Measurements from ENCODE around the gene ERGIC1. TPM values are rescaled to one million over a fixed set of nuclear protein-coding genes. Genes with fewer than 3 reads are reported as not detected.

Gene ERGIC1
- total and polyA plus RNA-seq, 2 of the 13 experiments (the other 11 are each of a cell fraction or from before 2014, with no cell fraction given), result 78.5 to 184 TPM

- TF ChIP-seq, protein P1, sequence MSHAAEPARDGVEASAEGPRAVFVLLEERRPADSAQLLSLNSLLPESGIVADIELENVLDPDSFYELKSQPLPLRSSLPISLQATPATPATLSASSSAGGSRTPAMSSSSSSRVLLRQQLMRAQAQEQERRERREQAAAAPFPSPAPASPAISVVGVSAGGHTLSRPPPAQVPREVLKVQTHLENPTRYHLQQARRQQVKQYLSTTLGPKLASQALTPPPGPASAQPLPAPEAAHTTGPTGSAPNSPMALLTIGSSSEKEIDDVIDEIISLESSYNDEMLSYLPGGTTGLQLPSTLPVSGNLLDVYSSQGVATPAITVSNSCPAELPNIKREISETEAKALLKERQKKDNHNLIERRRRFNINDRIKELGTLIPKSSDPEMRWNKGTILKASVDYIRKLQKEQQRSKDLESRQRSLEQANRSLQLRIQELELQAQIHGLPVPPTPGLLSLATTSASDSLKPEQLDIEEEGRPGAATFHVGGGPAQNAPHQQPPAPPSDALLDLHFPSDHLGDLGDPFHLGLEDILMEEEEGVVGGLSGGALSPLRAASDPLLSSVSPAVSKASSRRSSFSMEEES (CRISPR knock-in tag; IDR thresholded peaks at IDR 0.05), result 0 out of 2 replicates have a peak, but pooled peaks have one; percentile 4
- no peak; the same call in 1 of the 2 replicates for TF ChIP-seq HNF4A (CRISPR knock-in tag; IDR thresholded peaks at IDR 0.05)
- no peak for TF ChIP-seq PAF1 (CRISPR knock-in tag; IDR thresholded peaks at IDR 0.05)
- TF ChIP-seq MTA3 (CRISPR knock-in tag; IDR thresholded peaks at IDR 0.05), result no peak
- TF ChIP-seq ZSCAN20 (CRISPR knock-in tag; IDR thresholded peaks at IDR 0.05; ENCODE audit: borderline replicate concordance), result no peak
- TF ChIP-seq ZNF263 (CRISPR knock-in tag; IDR thresholded peaks at IDR 0.05), result 0 out of 2 replicates have a peak, but pooled peaks have one; percentile 17
- 0 out of 2 replicates have a peak, but pooled peaks have one; percentile 25 for TF ChIP-seq POGZ (CRISPR knock-in tag; IDR thresholded peaks at IDR 0.05)
- TF ChIP-seq, protein P2, sequence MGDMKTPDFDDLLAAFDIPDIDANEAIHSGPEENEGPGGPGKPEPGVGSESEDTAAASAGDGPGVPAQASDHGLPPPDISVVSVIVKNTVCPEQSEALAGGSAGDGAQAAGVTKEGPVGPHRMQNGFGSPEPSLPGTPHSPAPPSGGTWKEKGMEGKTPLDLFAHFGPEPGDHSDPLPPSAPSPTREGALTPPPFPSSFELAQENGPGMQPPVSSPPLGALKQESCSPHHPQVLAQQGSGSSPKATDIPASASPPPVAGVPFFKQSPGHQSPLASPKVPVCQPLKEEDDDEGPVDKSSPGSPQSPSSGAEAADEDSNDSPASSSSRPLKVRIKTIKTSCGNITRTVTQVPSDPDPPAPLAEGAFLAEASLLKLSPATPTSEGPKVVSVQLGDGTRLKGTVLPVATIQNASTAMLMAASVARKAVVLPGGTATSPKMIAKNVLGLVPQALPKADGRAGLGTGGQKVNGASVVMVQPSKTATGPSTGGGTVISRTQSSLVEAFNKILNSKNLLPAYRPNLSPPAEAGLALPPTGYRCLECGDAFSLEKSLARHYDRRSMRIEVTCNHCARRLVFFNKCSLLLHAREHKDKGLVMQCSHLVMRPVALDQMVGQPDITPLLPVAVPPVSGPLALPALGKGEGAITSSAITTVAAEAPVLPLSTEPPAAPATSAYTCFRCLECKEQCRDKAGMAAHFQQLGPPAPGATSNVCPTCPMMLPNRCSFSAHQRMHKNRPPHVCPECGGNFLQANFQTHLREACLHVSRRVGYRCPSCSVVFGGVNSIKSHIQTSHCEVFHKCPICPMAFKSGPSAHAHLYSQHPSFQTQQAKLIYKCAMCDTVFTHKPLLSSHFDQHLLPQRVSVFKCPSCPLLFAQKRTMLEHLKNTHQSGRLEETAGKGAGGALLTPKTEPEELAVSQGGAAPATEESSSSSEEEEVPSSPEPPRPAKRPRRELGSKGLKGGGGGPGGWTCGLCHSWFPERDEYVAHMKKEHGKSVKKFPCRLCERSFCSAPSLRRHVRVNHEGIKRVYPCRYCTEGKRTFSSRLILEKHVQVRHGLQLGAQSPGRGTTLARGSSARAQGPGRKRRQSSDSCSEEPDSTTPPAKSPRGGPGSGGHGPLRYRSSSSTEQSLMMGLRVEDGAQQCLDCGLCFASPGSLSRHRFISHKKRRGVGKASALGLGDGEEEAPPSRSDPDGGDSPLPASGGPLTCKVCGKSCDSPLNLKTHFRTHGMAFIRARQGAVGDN (CRISPR knock-in tag; IDR thresholded peaks at IDR 0.05), result peak; percentile 74
- TF ChIP-seq HNRNPLL (IDR thresholded peaks at IDR 0.05; ENCODE audit: low read depth, low read length, poor library complexity, severe bottlenecking), result peak; percentile 17
- TF ChIP-seq HES4 (CRISPR knock-in tag; IDR thresholded peaks at IDR 0.05; ENCODE audit: borderline replicate concordance), result peak; percentile 22; the same call in 1 of the 2 replicates
- no peak for TF ChIP-seq JUND (CRISPR knock-in tag; IDR thresholded peaks at IDR 0.05)
- peak; percentile 15; the same call in 1 of the 2 replicates for TF ChIP-seq DRAP1 (CRISPR knock-in tag; IDR thresholded peaks at IDR 0.05)
- TF ChIP-seq, protein P3, sequence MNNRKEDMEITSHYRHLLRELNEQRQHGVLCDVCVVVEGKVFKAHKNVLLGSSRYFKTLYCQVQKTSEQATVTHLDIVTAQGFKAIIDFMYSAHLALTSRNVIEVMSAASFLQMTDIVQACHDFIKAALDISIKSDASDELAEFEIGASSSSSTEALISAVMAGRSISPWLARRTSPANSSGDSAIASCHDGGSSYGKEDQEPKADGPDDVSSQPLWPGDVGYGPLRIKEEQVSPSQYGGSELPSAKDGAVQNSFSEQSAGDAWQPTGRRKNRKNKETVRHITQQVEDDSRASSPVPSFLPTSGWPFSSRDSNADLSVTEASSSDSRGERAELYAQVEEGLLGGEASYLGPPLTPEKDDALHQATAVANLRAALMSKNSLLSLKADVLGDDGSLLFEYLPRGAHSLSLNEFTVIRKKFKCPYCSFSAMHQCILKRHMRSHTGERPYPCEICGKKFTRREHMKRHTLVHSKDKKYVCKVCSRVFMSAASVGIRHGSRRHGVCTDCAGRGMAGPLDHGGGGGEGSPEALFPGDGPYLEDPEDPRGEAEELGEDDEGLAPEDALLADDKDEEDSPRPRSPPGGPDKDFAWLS (CRISPR knock-in tag; IDR thresholded peaks at IDR 0.05; ENCODE audit: borderline replicate concordance), result no peak
- TF ChIP-seq MED13 (CRISPR knock-in tag; IDR thresholded peaks at IDR 0.05), result no peak
- TF ChIP-seq YY1 (IDR thresholded peaks at IDR 0.05; ENCODE audit: insufficient read depth, insufficient replicate concordance, low read depth, low read length), result peak; percentile 26
- TF ChIP-seq, protein P4, sequence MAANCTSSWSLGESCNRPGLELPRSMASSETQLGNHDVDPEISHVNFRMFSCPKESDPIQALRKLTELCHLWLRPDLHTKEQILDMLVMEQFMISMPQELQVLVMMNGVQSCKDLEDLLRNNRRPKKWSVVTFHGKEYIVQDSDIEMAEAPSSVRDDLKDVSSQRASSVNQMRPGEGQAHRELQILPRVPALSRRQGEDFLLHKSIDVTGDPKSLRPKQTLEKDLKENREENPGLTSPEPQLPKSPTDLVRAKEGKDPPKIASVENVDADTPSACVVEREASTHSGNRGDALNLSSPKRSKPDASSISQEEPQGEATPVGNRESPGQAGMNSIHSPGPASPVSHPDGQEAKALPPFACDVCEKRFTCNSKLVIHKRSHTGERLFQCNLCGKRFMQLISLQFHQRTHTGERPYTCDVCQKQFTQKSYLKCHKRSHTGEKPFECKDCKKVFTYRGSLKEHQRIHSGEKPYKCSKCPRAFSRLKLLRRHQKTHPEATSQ (CRISPR knock-in tag; IDR thresholded peaks at IDR 0.05; ENCODE audit: borderline replicate concordance), result no peak
- peak; percentile 66; the same call in 1 of the 2 replicates for TF ChIP-seq HIVEP1 (CRISPR knock-in tag; IDR thresholded peaks at IDR 0.05)
- TF ChIP-seq TCF12 (IDR thresholded peaks at IDR 0.05), result no peak
- 0 out of 2 replicates have a peak, but pooled peaks have one; percentile 46 for TF ChIP-seq TCF12 (CRISPR knock-in tag; IDR thresholded peaks at IDR 0.05)
Measured at GRCh38 chr5:172834415-172835289, 601 bp downstream of the ERGIC1 start (continued).
